Rectal smooth muscle tissue (tissue), 1 donor: Measurements from ENCODE around the gene ZC3H8.

Source experiments
- H3K27ac ChIP-seq: one replicate; pipeline ENCODE4 v1.7.0; 2013; ENCODE audit warnings: low read depth, low read length, inconsistent platforms
- H3K27me3 ChIP-seq: one replicate; pipeline ENCODE4 v1.7.0; 2013; ENCODE audit warnings: low read length; ENCODE audit not compliant: control insufficient read depth, insufficient read depth
- H3K36me3 ChIP-seq: one replicate; pipeline ENCODE4 v1.7.0; 2013; ENCODE audit warnings: low read length; ENCODE audit not compliant: control insufficient read depth, insufficient read depth
- H3K4me1 ChIP-seq: one replicate; pipeline ENCODE4 v1.7.0; 2013; ENCODE audit warnings: low read length; ENCODE audit not compliant: control insufficient read depth, insufficient read depth
- H3K4me3 ChIP-seq: one replicate; pipeline ENCODE4 v1.7.0; 2013; ENCODE audit warnings: low read length
- H3K9ac ChIP-seq: one replicate; pipeline ENCODE4 v1.7.0; 2013; ENCODE audit warnings: low read length

Gene ZC3H8

DNA sequence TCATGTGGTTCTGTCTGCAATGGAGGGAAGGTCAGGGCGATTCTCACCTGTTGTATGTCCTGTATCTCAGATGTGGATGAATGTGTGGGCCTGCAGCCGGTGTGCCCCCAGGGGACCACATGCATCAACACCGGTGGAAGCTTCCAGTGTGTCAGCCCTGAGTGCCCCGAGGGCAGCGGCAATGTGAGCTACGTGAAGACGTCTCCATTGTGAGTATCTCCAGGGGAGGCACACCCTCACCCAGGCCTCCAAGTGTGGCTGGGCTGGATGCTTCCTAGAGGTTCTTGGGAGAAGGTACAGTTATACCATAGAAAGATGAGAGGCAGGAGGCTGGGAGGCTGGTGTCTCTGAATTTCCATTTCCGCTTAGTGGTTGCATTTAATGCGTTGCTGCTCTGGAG, 69.7 kb downstream of the ZC3H8 start:
- H3K4me3 ChIP-seq: no peak overlapping the region
- H3K27me3 ChIP-seq: no peaks in the 10 kb centered on the region
- H3K27ac ChIP-seq: no peak overlapping the region
- no peaks in the 10 kb centered on the region for H3K4me1 ChIP-seq
- no peaks in the 10 kb centered on the region for H3K36me3 ChIP-seq
- no peak overlapping the region for H3K9ac ChIP-seq

DNA sequence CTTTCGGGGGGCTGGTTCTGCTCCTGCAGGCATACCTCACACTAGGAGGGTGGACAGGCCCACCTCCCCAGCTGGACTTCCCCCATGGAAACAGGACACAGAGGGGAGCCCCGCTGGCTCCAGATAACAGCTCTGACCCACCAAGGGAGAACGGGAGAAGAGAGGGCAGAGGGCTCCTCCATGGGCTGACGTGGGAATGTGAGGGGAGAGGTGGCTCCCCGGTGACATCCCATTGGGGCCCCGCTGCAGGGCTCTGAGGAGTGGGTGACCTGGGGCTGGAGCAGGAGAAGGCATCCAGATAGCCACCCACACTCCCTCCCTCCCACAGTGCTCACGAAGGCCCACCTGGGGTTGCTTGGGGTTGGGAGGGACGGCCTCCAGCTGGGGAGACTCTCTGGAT, 70.7 kb downstream of the ZC3H8 start:
- Histone ChIP-seq H3K4me1 (no peaks in the 10 kb centered on the region), H3K36me3 (no peaks in the 10 kb centered on the region), H3K27me3 (no peaks in the 10 kb centered on the region), H3K4me3 (no peak overlapping the region), H3K27ac (no peak overlapping the region), H3K9ac (no peak overlapping the region)

DNA sequence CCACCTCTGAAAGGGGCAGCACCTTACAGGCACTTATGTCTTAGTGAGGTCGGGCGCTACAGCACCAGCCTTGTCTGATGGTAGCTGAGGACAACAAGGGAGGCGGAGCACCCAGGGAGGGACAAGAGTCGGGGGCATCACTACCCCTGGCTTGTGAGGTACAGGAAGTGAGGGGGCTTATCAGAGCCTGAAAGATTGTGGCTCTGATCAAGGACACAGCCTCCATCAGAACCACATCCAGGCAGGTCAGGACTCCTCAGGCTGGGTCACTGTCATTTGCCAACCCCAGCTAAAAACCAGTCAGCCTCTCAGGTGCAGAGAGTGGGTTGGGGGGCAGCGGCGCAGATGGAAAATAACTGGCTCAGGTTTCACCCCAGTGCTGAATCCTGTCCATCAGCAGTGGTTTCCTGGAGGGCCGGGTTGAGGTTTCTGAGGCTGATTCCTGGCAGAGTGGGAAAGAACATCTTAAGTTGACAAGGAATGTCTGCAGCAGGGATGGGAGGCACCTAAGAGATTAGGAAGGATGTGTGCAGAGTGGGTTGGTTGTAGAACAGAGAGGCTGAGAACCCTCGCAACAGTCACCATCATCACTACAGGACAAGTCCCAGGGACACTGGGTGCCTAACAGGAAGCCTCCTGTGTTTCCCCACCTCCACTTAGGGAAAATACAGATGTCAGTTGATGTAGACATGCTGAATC, 71.4 kb downstream of the ZC3H8 start:
- Histone ChIP-seq H3K9ac (no peak overlapping the region), H3K4me1 (no peaks in the 10 kb centered on the region), H3K27me3 (no peaks in the 10 kb centered on the region), H3K4me3 (no peak overlapping the region), H3K27ac (no peak overlapping the region), H3K36me3 (no peaks in the 10 kb centered on the region)

DNA sequence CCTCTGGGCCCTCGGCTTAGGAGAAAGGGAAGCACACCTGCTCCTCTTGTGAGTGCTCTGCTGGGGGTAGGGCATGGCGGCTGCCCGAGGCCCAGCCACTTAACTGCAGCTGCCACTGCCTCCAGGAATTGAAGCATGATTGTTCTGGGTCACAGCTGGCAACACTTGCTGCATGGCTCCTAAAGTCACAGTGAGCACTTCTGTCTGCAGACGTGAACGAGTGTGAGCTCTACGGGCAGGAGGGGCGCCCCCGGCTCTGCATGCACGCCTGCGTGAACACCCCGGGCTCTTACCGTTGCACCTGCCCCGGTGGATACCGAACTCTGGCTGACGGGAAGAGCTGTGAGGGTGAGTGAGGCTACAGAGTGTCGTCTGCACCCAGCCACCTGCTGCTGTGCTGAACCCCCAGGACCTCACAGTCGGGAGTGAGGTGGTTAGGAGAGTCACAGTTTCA, 72.2 kb downstream of the ZC3H8 start:
- H3K27ac ChIP-seq: no peak overlapping the region

DNA sequence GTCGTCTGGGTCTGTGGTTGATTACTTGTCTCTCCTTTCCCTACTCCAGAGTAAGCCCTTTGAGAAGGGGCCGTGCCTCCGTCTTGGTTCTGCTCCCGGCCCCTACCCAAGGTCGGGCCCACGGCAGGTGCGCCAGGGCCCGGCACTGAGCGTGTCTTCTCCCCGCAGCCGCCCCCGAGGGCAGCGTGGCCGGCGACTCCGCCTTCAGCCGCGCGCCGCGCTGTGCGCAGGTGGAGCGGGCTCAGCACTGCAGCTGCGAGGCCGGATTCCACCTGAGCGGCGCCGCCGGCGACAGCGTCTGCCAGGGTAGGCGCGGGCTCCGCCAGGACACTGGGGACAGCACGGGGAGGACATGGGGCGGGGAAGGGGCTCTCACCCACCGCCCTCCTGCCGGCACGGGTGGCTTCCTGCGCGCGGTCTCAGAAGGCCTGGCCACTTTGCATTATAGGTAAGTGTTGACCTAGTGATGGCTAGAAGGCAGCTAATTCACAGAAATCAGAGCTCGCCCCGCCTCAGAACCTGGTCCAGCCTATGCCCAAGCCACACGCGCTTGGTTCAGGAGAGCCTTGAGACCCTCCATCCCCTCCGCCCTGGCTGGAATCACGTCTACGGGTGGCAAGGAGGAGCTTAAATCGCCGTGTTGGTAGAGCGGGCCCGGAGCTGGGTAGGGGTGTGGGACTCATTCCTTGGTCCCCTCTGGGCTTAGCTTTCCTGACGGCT, 73.1 kb downstream of the ZC3H8 start:
- H3K4me3 ChIP-seq: no peak overlapping the region

More for the DNA sequence above, 72.2 kb downstream of the ZC3H8 start:
- no peak overlapping the region for H3K9ac ChIP-seq
- H3K36me3 ChIP-seq: no peaks in the 10 kb centered on the region
- H3K4me3 ChIP-seq: no peak overlapping the region
- H3K4me1 ChIP-seq: no peaks in the 10 kb centered on the region
- no peaks in the 10 kb centered on the region for H3K27me3 ChIP-seq

DNA sequence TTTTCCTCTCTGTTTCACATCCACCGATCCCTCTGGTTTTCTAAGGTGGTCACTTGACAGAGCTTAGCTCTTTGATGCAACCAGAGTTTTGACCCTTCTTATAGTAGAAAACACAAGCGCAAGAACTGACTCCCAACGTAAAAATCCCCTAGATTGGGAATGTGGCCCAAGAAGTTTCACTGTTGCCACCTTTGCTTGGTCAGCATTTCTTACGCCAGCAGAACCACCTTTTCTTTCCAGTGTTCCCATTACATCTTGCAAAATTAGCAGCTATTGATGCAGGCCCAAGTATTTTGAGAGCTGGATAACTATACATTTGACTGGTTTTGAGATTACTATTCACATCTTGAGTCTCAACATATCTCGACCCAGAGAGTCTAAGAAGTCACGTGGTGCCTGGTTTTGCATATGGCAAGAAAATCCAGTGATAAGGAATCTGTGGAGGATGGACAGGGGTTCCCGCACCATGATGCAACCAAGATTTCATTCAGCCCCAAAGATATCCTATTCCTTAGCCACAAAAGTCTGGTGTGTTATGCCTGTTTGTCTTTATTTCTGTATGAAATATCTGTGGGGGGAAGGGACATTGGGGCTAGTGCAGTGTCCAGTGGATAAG, 78.8 kb downstream of the ZC3H8 start:
- no peaks in the 10 kb centered on the region for H3K27me3 ChIP-seq
- no peak overlapping the region for H3K9ac ChIP-seq
- no peak overlapping the region for H3K4me3 ChIP-seq
- no peaks in the 10 kb centered on the region for H3K36me3 ChIP-seq
- no peak overlapping the region for H3K27ac ChIP-seq
- no peaks in the 10 kb centered on the region for H3K4me1 ChIP-seq

More for the DNA sequence above, 73.1 kb downstream of the ZC3H8 start:
- Histone ChIP-seq H3K27me3 (no peaks in the 10 kb centered on the region), H3K4me1 (no peaks in the 10 kb centered on the region), H3K36me3 (no peaks in the 10 kb centered on the region), H3K9ac (no peak overlapping the region), H3K27ac (no peak overlapping the region)

DNA sequence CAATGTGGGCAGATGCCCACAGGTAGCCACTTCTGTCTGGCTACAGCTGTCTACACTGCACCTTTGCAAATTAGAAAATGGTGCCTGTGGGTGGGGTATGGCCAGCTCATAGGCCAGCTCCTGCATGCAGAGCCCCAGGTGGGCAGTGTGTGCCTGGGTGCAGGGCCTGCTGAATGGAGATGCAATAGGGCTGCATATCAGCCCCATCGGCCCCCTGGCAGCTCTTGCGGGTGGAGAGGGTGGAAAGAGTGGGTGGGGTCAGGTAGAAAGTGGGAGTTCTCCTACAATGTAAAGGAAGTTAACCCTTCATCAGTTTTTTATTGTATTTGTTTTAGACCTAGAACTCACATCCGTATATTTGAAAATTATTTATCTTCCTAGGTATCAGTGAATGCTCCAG, 79.5 kb downstream of the ZC3H8 start:
- H3K27me3 ChIP-seq: no peaks in the 10 kb centered on the region
- H3K9ac ChIP-seq: no peak overlapping the region
- no peaks in the 10 kb centered on the region for H3K36me3 ChIP-seq
- H3K4me1 ChIP-seq: no peaks in the 10 kb centered on the region
- no peak overlapping the region for H3K4me3 ChIP-seq
- H3K27ac ChIP-seq: no peak overlapping the region

DNA sequence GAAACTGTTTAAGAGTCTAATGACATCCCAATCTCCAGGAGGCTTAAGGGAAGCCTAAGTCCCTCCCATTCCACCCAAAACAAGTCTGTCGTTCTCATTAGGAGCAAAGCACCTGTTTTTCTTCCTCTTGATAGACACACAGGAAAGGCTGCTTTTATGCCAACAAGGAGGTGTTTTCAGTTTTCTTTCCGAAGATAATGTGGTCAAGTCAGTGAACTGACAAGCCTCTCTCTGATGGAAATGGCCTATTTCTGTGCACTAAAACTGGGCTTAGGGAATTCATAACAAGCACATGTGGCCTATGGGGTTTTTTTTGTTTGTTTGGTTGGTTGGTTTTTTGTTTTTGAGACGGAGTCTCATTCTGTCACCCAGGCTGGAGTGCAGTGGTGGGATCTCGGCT, 80.5 kb downstream of the ZC3H8 start:
- Histone ChIP-seq H3K27ac (no peak overlapping the region), H3K4me1 (no peaks in the 10 kb centered on the region), H3K4me3 (no peak overlapping the region), H3K9ac (no peak overlapping the region), H3K27me3 (no peaks in the 10 kb centered on the region), H3K36me3 (no peaks in the 10 kb centered on the region)

DNA sequence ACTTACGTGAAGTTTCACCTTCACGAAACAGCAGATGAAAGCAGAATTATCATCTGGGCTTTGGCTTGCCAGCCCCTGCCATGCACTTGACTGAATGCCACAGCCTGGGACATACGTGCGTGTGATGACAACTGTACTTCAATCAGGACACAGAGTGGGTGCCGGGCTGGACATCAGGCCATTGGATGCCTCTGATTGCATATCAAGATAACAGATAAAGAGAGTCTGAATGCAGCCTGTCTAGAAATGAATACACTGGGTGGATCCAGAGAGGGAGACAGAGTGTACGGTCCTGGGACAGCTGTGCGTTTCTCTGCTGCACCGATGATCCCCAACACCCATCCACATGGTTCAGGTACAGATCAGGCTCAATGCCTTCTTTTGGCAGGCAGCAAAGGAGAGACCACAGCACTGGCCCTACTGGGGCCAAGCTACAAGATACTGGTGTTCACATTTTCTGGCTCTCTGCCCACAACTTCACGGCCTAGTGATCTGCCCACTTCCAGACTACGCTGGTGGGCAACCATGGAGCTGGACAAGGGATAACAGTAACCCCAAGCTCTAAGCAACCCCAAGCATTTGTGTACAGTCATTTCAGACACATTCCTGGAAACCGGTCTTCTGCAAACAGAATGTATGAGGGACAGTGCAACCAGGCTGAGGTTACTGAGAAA, 81.1 kb downstream of the ZC3H8 start:
- Histone ChIP-seq H3K4me3 (no peak overlapping the region), H3K27ac (no peak overlapping the region), H3K4me1 (no peaks in the 10 kb centered on the region), H3K27me3 (no peaks in the 10 kb centered on the region), H3K36me3 (no peaks in the 10 kb centered on the region), H3K9ac (no peak overlapping the region)

DNA sequence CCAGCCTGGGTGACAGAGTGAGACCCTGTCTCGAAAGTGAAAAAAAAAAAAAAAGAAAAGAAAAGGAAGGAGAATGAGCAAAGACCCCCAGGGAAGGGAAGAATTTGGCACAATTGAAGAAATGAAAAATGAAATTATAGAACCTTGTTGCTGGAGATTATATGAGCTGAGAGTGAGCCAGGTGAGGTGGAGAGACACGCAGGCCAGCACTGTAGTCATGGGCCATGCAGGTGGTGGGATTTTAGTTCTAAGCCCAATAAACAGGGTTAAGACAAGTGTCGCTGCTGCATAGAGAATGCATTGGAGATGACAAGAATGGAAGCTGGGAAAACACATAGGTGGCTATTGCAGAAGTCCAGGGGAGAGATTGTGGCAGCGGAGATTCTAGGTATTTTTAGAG, 84.3 kb downstream of the ZC3H8 start:
- no peaks in the 10 kb centered on the region for H3K27me3 ChIP-seq
- no peaks in the 10 kb centered on the region for H3K4me1 ChIP-seq
- no peak overlapping the region for H3K4me3 ChIP-seq
- no peak overlapping the region for H3K9ac ChIP-seq
- H3K27ac ChIP-seq: no peak overlapping the region
- H3K36me3 ChIP-seq: no peaks in the 10 kb centered on the region

DNA sequence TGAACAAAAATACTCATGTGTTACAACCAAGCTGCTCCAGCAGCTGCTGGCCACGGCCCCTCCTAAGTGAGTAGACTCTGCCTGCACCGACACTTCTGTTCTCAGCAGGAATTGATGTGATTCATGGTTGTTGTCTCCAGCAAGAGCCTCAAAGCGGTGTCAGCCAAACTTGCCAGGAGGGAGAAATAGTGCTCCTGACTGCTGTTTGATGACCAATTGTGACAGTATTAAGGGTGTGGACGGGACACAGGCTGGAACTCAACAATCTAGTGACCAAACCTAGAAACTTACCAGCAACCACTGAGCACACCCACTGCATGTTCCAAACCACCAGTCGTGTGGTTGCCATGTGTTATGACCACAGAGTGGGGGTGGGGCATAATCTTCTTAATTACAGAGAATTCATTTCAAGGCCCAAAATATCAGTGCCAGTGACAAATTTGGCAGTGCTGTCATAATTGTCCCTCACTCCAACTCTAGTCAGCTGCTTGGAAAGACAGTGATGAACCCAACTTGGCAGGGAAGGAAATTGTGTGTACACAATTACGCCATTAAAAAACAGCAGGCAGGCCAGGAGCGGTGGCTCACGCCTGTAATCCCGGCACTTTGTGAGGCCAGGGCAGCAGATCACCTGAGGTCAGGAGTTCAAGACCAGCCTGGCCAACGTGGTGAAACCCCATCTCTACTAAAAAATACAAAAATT, 86.3 kb downstream of the ZC3H8 start:
- Histone ChIP-seq H3K4me3 (no peak overlapping the region), H3K27ac (no peak overlapping the region), H3K9ac (no peak overlapping the region), H3K27me3 (no peaks in the 10 kb centered on the region), H3K4me1 (no peaks in the 10 kb centered on the region), H3K36me3 (no peaks in the 10 kb centered on the region)
